Testis (tissue), 2 donors: ENCODE results near the gene ETS2.

Experiments
- CTCF ChIP-seq, 3 experiments: fragments of 450-650 bp in 2 of 3; fragments of 200-600 bp in 1 of 3; sonication (generic) in 1 of 3; IDR thresholded peaks; one replicate each; pipeline ENCODE4 v1.5.1; 2016 to 2019; ENCODE audit warnings: antibody characterized with exemption in 3 of 3, mild to moderate bottlenecking in 2 of 3, moderate library complexity in 1 of 3
- POLR2A ChIP-seq: fragments of 450-650 bp; IDR thresholded peaks from one replicate; pipeline ENCODE4 v1.6.1; 2017; ENCODE audit warnings: antibody characterized with exemption, mild to moderate bottlenecking, moderate library complexity

DNA sequence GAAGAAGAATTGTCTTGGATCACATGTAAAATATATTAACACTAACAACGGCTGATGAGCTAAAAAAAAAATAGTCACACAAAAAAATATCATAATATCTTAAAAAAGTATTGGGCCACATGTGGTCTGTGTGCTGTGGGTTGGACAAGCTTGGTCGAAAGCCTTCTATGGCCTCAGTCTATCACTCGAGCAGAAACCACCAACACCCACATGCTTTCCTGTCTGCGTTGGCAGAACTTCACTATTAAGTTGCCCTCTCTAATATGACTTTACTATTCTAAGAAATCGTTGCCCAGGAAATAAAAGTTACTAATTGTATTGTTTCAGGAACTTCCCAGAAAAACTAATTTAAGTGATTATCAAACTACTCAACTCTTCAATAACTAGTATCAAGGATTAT is 28.2 kb upstream of the ETS2 start:
- TF ChIP-seq CTCF (IDR thresholded peaks at IDR 0.05) (no peak), POLR2A (no peak)
